ENCODE measurements around the gene ARHGEF9.

DNA sequence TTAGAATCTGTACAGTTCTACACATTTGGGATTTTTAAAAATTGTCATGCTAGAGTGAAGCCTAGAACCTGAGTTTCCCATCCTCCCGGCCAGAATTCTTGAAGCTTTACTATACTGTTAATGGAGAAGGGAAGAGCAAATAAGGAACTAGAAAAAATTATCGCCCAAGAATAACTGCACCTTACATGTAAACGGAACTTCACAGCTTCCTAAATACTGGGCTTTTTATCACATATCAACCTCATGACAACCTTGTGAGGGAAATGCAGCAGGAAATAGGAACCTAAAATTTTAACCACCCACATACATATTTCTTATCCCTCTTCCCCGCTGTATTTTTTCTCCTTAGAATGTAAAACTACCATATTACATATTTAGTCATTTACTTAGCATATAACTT lies 19.3 kb downstream of the ARHGEF9 start:
- TF ChIP-seq RAD21 (conservative IDR thresholded peaks at IDR 0.05), result no peak
- TF ChIP-seq, protein P1, sequence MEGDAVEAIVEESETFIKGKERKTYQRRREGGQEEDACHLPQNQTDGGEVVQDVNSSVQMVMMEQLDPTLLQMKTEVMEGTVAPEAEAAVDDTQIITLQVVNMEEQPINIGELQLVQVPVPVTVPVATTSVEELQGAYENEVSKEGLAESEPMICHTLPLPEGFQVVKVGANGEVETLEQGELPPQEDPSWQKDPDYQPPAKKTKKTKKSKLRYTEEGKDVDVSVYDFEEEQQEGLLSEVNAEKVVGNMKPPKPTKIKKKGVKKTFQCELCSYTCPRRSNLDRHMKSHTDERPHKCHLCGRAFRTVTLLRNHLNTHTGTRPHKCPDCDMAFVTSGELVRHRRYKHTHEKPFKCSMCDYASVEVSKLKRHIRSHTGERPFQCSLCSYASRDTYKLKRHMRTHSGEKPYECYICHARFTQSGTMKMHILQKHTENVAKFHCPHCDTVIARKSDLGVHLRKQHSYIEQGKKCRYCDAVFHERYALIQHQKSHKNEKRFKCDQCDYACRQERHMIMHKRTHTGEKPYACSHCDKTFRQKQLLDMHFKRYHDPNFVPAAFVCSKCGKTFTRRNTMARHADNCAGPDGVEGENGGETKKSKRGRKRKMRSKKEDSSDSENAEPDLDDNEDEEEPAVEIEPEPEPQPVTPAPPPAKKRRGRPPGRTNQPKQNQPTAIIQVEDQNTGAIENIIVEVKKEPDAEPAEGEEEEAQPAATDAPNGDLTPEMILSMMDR (IDR thresholded peaks at IDR 0.05; ENCODE audit: poor library complexity, severe bottlenecking), result no peak
- no peak for TF ChIP-seq POLR2AphosphoS5 (IDR thresholded peaks at IDR 0.05)
- TF ChIP-seq EZH2 (IDR thresholded peaks at IDR 0.05; ENCODE audit: borderline replicate concordance, insufficient read depth, low read length, poor library complexity, severe bottlenecking), result no peak
- no peak for TF ChIP-seq REST (IDR thresholded peaks at IDR 0.05; ENCODE audit: borderline replicate concordance)
- TF ChIP-seq EP300 (conservative IDR thresholded peaks at IDR 0.05; ENCODE audit: poor library complexity, severe bottlenecking), result no peak

All from neural cell (in vitro differentiated cells).